ENCODE data around the gene CEP112. TPM values are rescaled to one million over a fixed set of nuclear protein-coding genes. Genes with fewer than 3 reads are reported as not detected.
"Not testable (repeated sequence)": the region's sequence is repeated elsewhere in the genome, so short reads cannot be mapped to it uniquely, and the experiment has no call there.

The CEP112 gene
- total RNA-seq, 1 donor from 2014 or later, result 1.3 TPM

GRCh38 chr17:65857718-65858117, 334.2 kb downstream of the CEP112 start:
- intact Hi-C loops (cut with micrococcal nuclease), result no loop called here
- peaks cover 7% of the 10 kb centered on the region for H3K27me3 Mint-ChIP-seq
- H3K4me3 Mint-ChIP-seq, result no peak overlapping the region
- H3K27ac Mint-ChIP-seq, result no peak overlapping the region
- H3K4me1 Mint-ChIP-seq, result no peaks in the 10 kb centered on the region
- H3K9me3 Mint-ChIP-seq, result no peaks in the 10 kb centered on the region
- no peaks in the 10 kb centered on the region for H3K36me3 Mint-ChIP-seq (ENCODE audit: low read depth)
- no peak for DNase-seq

- intact Hi-C loops (cut with micrococcal nuclease), result no loop called here
- H3K36me3 Mint-ChIP-seq (ENCODE audit: low read depth), result no peaks in the 10 kb centered on the region
Measured at GRCh38 chr17:65856865-65857264, 335.1 kb downstream of the CEP112 start.

GRCh38 chr17:65855675-65856074, 336.3 kb downstream of the CEP112 start:
- H3K4me3 Mint-ChIP-seq, result no peak overlapping the region
- H3K27me3 Mint-ChIP-seq, result peaks cover under 1% of the 10 kb centered on the region
- H3K4me1 Mint-ChIP-seq, result no peaks in the 10 kb centered on the region
- no peaks in the 10 kb centered on the region for H3K9me3 Mint-ChIP-seq
- no peak for DNase-seq
- no peak overlapping the region for H3K27ac Mint-ChIP-seq
- intact Hi-C loops (cut with micrococcal nuclease), result no loop called here
- H3K36me3 Mint-ChIP-seq (ENCODE audit: low read depth), result no peaks in the 10 kb centered on the region

More at GRCh38 chr17:65856865-65857264, 335.1 kb downstream of the CEP112 start:
- Mint-ChIP-seq H3K27me3 (peaks cover 7% of the 10 kb centered on the region), H3K9me3 (no peaks in the 10 kb centered on the region), H3K27ac (no peak overlapping the region), H3K4me3 (no peak overlapping the region), H3K4me1 (no peaks in the 10 kb centered on the region)
- DNase-seq, result no peak

- H3K4me1 Mint-ChIP-seq, result no peaks in the 10 kb centered on the region
- intact Hi-C loops (cut with micrococcal nuclease), result no loop called here
- no peak overlapping the region for H3K27ac Mint-ChIP-seq
- DNase-seq, result no peak
- no peaks in the 10 kb centered on the region for H3K27me3 Mint-ChIP-seq
- no peaks in the 10 kb centered on the region for H3K36me3 Mint-ChIP-seq (ENCODE audit: low read depth)
- H3K9me3 Mint-ChIP-seq, result no peaks in the 10 kb centered on the region
- no peak overlapping the region for H3K4me3 Mint-ChIP-seq
Measured at GRCh38 chr17:65855245-65855644, 336.7 kb downstream of the CEP112 start.

GRCh38 chr17:65853816-65854215, 338.1 kb downstream of the CEP112 start:
- no peak for DNase-seq
- intact Hi-C loops (cut with micrococcal nuclease), result no loop called here
- Mint-ChIP-seq H3K9me3 (no peaks in the 10 kb centered on the region), H3K27me3 (no peaks in the 10 kb centered on the region), H3K36me3 (ENCODE audit: low read depth) (no peaks in the 10 kb centered on the region), H3K27ac (no peak overlapping the region), H3K4me1 (no peaks in the 10 kb centered on the region), H3K4me3 (no peak overlapping the region)

- intact Hi-C loops (cut with micrococcal nuclease), result no loop called here
- no peak for DNase-seq
- no peaks in the 10 kb centered on the region for H3K4me1 Mint-ChIP-seq
- H3K27ac Mint-ChIP-seq, result no peak overlapping the region
- H3K27me3 Mint-ChIP-seq, result no peaks in the 10 kb centered on the region
- no peak overlapping the region for H3K4me3 Mint-ChIP-seq
- no peaks in the 10 kb centered on the region for H3K36me3 Mint-ChIP-seq (ENCODE audit: low read depth)
- no peaks in the 10 kb centered on the region for H3K9me3 Mint-ChIP-seq
Measured at GRCh38 chr17:65852911-65853310, 339.0 kb downstream of the CEP112 start.

- Mint-ChIP-seq H3K27ac (no peak overlapping the region), H3K4me1 (no peaks in the 10 kb centered on the region)
Measured at GRCh38 chr17:65851965-65852736, 339.8 kb downstream of the CEP112 start.

GRCh38 chr17:65850486-65850885, 341.4 kb downstream of the CEP112 start:
- no peaks in the 10 kb centered on the region for H3K27me3 Mint-ChIP-seq
- no peak for DNase-seq
- H3K4me1 Mint-ChIP-seq, result no peaks in the 10 kb centered on the region
- no peak overlapping the region for H3K4me3 Mint-ChIP-seq
- no peaks in the 10 kb centered on the region for H3K36me3 Mint-ChIP-seq (ENCODE audit: low read depth)
- no peaks in the 10 kb centered on the region for H3K9me3 Mint-ChIP-seq
- H3K27ac Mint-ChIP-seq, result no peak overlapping the region
- intact Hi-C loops (cut with micrococcal nuclease), result no loop called here

More at GRCh38 chr17:65851965-65852736, 339.8 kb downstream of the CEP112 start:
- Mint-ChIP-seq H3K4me3 (no peak overlapping the region), H3K27me3 (no peaks in the 10 kb centered on the region), H3K9me3 (no peaks in the 10 kb centered on the region), H3K36me3 (ENCODE audit: low read depth) (no peaks in the 10 kb centered on the region)
- no peak for DNase-seq
- intact Hi-C loops (cut with micrococcal nuclease), result no loop called here

- H3K27me3 Mint-ChIP-seq, result no peaks in the 10 kb centered on the region
- no peak for DNase-seq
- no peak overlapping the region for H3K27ac Mint-ChIP-seq
- intact Hi-C loops (cut with micrococcal nuclease), result no loop called here
- H3K9me3 Mint-ChIP-seq, result no peaks in the 10 kb centered on the region
- no peak overlapping the region for H3K4me3 Mint-ChIP-seq
- H3K36me3 Mint-ChIP-seq (ENCODE audit: low read depth), result no peaks in the 10 kb centered on the region
- H3K4me1 Mint-ChIP-seq, result no peaks in the 10 kb centered on the region
Measured at GRCh38 chr17:65848751-65849150, 343.2 kb downstream of the CEP112 start.

- H3K4me1 Mint-ChIP-seq, result no peaks in the 10 kb centered on the region
Measured at GRCh38 chr17:65841089-65841488, 350.8 kb downstream of the CEP112 start.

GRCh38 chr17:65837232-65837631, 354.7 kb downstream of the CEP112 start:
- intact Hi-C loops (cut with micrococcal nuclease); H3K4me3 Mint-ChIP-seq; H3K36me3 Mint-ChIP-seq (ENCODE audit: low read depth); H3K27ac Mint-ChIP-seq; H3K4me1 Mint-ChIP-seq; DNase-seq: not testable (repeated sequence)
- peaks cover 11% of the 10 kb centered on the region for H3K27me3 Mint-ChIP-seq
- peaks cover 40% of the 10 kb centered on the region for H3K9me3 Mint-ChIP-seq

More at GRCh38 chr17:65841089-65841488, 350.8 kb downstream of the CEP112 start:
- Mint-ChIP-seq H3K36me3 (ENCODE audit: low read depth) (no peaks in the 10 kb centered on the region), H3K9me3 (peaks cover 21% of the 10 kb centered on the region), H3K27ac (no peak overlapping the region), H3K4me3 (no peak overlapping the region), H3K27me3 (peaks cover 11% of the 10 kb centered on the region)
- no peak for DNase-seq
- intact Hi-C loops (cut with micrococcal nuclease), result no loop called here

- no peaks in the 10 kb centered on the region for H3K27me3 Mint-ChIP-seq
- H3K9me3 Mint-ChIP-seq, result peaks cover 37% of the 10 kb centered on the region
- no peaks in the 10 kb centered on the region for H3K36me3 Mint-ChIP-seq (ENCODE audit: low read depth)
- no peak overlapping the region for H3K27ac Mint-ChIP-seq
- no peak for DNase-seq
- no peaks in the 10 kb centered on the region for H3K4me1 Mint-ChIP-seq
- H3K4me3 Mint-ChIP-seq, result no peak overlapping the region
- intact Hi-C loops (cut with micrococcal nuclease), result no loop called here
Measured at GRCh38 chr17:65833214-65833613, 358.7 kb downstream of the CEP112 start.

- Mint-ChIP-seq H3K4me3 (no peak overlapping the region), H3K36me3 (ENCODE audit: low read depth) (no peaks in the 10 kb centered on the region)
- intact Hi-C loops (cut with micrococcal nuclease), result no loop called here
Measured at GRCh38 chr17:65830356-65830755, 361.6 kb downstream of the CEP112 start.

GRCh38 chr17:65826577-65826976, 365.4 kb downstream of the CEP112 start:
- DNase-seq; H3K4me1 Mint-ChIP-seq; intact Hi-C loops (cut with micrococcal nuclease); H3K27me3 Mint-ChIP-seq; H3K4me3 Mint-ChIP-seq; H3K9me3 Mint-ChIP-seq; H3K27ac Mint-ChIP-seq; H3K36me3 Mint-ChIP-seq (ENCODE audit: low read depth): not testable (repeated sequence)

More at GRCh38 chr17:65830356-65830755, 361.6 kb downstream of the CEP112 start:
- Mint-ChIP-seq H3K27ac (no peak overlapping the region), H3K9me3 (peaks cover 33% of the 10 kb centered on the region), H3K4me1 (peaks cover 2% of the 10 kb centered on the region), H3K27me3 (no peaks in the 10 kb centered on the region)
- DNase-seq, result no peak

- Mint-ChIP-seq H3K27ac (no peak overlapping the region), H3K9me3 (no peaks in the 10 kb centered on the region), H3K4me1 (peaks cover 2% of the 10 kb centered on the region), H3K36me3 (ENCODE audit: low read depth) (no peaks in the 10 kb centered on the region), H3K4me3 (no peak overlapping the region), H3K27me3 (peaks cover 3% of the 10 kb centered on the region)
- DNase-seq, result no peak
- intact Hi-C loops (cut with micrococcal nuclease), result no loop called here
Measured at GRCh38 chr17:65824901-65825300, 367.0 kb downstream of the CEP112 start.

Data from activated CD4-positive, alpha-beta T cell treated with anti-CD3 and anti-CD28 coated beads, Interleukin-2, amount 10 ng/mL, durations not matched to agents 24 days and 14 days (primary cell).